ENCODE data around the gene CCDC85C. TPM values are rescaled to one million over a fixed set of nuclear protein-coding genes. Genes with fewer than 3 reads are reported as not detected.

The CCDC85C gene
- total and polyA plus RNA-seq, 2 of the 8 experiments (the other 6 are each of a cell fraction or from before 2014, with no cell fraction given), result 16.8 to 35.8 TPM

GRCh38 chr14:99589651-99590530, 14.1 kb downstream of the CCDC85C start:
- H2AFZ ChIP-seq (ENCODE audit: low read length), result no peak overlapping the region
- H3K79me2 ChIP-seq (ENCODE audit: control insufficient read depth in 1 of 2, insufficient read depth in 2 of 2, low read length in 2 of 2), result peaks cover 0 to 67% of the 10 kb centered on the region in 2 experiments; a peak in 3 of 4 replicates
- no peak overlapping the region for H3K4me3 ChIP-seq (ENCODE audit: extremely low read depth in 1 of 4, insufficient read depth in 2 of 4, low read depth in 3 of 4, low read length in 4 of 4)
- H4K91ac ChIP-seq (replicated peaks; ENCODE audit: insufficient read length, low read length), result no peak overlapping the region
- H3K9me3 ChIP-seq (ENCODE audit: insufficient read depth in 2 of 2, low read depth in 1 of 2, low read length in 1 of 2), result no peaks in the 10 kb centered on the region
- WGBS, 2 experiments (ENCODE audit: extremely low coverage in 1 of 2, insufficient coverage in 1 of 2, insufficient read length in 1 of 2, insufficient replicate concordance in 2 of 2, low coverage in 1 of 2, low lambda C conversion rate in 2 of 2, missing lambda C conversion rate in 1 of 2), result 87% methylated on average over 17 of the region's 17 CpGs; no CpG with 5 or more reads in 1 of the 2 experiments
- no peak overlapping the region for H2BK15ac ChIP-seq (ENCODE audit: low read length)
- H3K56ac ChIP-seq (replicated peaks; ENCODE audit: insufficient read length, low read depth, low read length), result no peak overlapping the region
- no peak overlapping the region for H3K23ac ChIP-seq (ENCODE audit: insufficient read length)
- peaks cover 17% of the 10 kb centered on the region for H3K79me1 ChIP-seq (ENCODE audit: low read depth, low read length)
- no peak overlapping the region for H3K4ac ChIP-seq (replicated peaks; ENCODE audit: insufficient read length, low read depth, low read length)
- no peak overlapping the region for H3K14ac ChIP-seq (ENCODE audit: insufficient read length)
- no peaks in the 10 kb centered on the region for H3K23me2 ChIP-seq (ENCODE audit: low read depth, low read length)
- H2BK120ac ChIP-seq (replicated peaks; ENCODE audit: low read depth, low read length), result no peak overlapping the region
- no peak overlapping the region for H2BK20ac ChIP-seq (ENCODE audit: low read length)
- no peak overlapping the region for H3K9ac ChIP-seq (replicated peaks in 1 of 4; ENCODE audit: extremely low read depth in 1 of 4, low read depth in 3 of 4, low read length in 3 of 4)
- no peak for DNase-seq (ENCODE audit: low read depth in 1 of 2, low spot score in 2 of 2)
- FAIRE-seq, result no peak
- no peak overlapping the region for H4K5ac ChIP-seq (ENCODE audit: insufficient read length, low read depth, low read length)
- H2AK5ac ChIP-seq (ENCODE audit: low read depth, low read length), result no peak overlapping the region
- ChIA-PET POLR2A (ENCODE audit: partially characterized antibody) (interaction anchor here (0.8 to 1.1 kb wide), 4 partner anchors 11 to 18 kb away, joined by 3 to 4 read pairs (median 4); no protein-coding TSS in a partner anchor), CTCF (ENCODE audit: partially characterized antibody) (interaction anchor here (0.9 to 4.6 kb wide), 13 partner anchors 15 to 141 kb away, joined by 3 to 35 read pairs (median 4); no protein-coding TSS in a partner anchor)
- TF ChIP-seq CHD2 (IDR thresholded peaks at IDR 0.05; ENCODE audit: low read length), result no peak
- no peak for TF ChIP-seq EP300 (IDR thresholded peaks at IDR 0.05; ENCODE audit: borderline replicate concordance in 1 of 2, low read depth in 2 of 2, low read length in 2 of 2)
- no peak for TF ChIP-seq FOSL1 (IDR thresholded peaks at IDR 0.05; ENCODE audit: insufficient read depth, low read depth, low read length)
- 0 out of 2 replicates have a peak overlapping the region, but pooled peaks have one; percentile 27 for H2BK12ac ChIP-seq (ENCODE audit: low read depth, low read length)
- H2BK5ac ChIP-seq (ENCODE audit: low read depth, low read length), result peak overlapping the region; percentile 60; the same call in 1 of the 2 replicates
- H3K4me2 ChIP-seq (ENCODE audit: insufficient read depth in 1 of 2, low read depth in 2 of 2, low read length in 2 of 2), result no peak overlapping the region
- peaks cover 4 to 19% of the 10 kb centered on the region in 2 experiments for H4K20me1 ChIP-seq (replicated peaks in 1 of 2; ENCODE audit: control insufficient read depth in 1 of 2, insufficient read depth in 2 of 2, low read length in 2 of 2)
- H4K8ac ChIP-seq (ENCODE audit: extremely low read depth, insufficient read depth, low read length), result peak overlapping the region; percentile 66; the same call in 1 of the 2 replicates
- H3K18ac ChIP-seq (ENCODE audit: extremely low read depth, low read length), result no peak overlapping the region
- no peak overlapping the region for H3K27ac ChIP-seq (ENCODE audit: low read depth, low read length)
- peaks cover 0 to 23% (median 17%) of the 10 kb centered on the region in 4 experiments; a peak in 6 of 7 replicates for H3K4me1 ChIP-seq (replicated peaks in 1 of 4; ENCODE audit: control insufficient read depth in 3 of 4, insufficient read depth in 4 of 4, low read length in 3 of 4)
- no peaks in the 10 kb centered on the region for H3K36me3 ChIP-seq (ENCODE audit: control insufficient read depth in 2 of 4, insufficient read depth in 4 of 4, low read length in 3 of 4)
- no peaks in the 10 kb centered on the region for H3K27me3 ChIP-seq (replicated peaks in 1 of 4; ENCODE audit: control insufficient read depth in 3 of 4, extremely low read depth in 1 of 4, insufficient read depth in 3 of 4, low read length in 3 of 4)

All from H1 (cell line).